Measurements from ENCODE around the gene CEP350. TPM values are rescaled to one million over a fixed set of nuclear protein-coding genes. Genes with fewer than 3 reads are reported as not detected.
A peak's percentile ranks its signal among the peaks of the same experiment; 100 is the strongest.

CEP350 gene
- polyA plus RNA-seq, 3 donors = 6.7 to 19.8 (median 9.0) TPM

DNA sequence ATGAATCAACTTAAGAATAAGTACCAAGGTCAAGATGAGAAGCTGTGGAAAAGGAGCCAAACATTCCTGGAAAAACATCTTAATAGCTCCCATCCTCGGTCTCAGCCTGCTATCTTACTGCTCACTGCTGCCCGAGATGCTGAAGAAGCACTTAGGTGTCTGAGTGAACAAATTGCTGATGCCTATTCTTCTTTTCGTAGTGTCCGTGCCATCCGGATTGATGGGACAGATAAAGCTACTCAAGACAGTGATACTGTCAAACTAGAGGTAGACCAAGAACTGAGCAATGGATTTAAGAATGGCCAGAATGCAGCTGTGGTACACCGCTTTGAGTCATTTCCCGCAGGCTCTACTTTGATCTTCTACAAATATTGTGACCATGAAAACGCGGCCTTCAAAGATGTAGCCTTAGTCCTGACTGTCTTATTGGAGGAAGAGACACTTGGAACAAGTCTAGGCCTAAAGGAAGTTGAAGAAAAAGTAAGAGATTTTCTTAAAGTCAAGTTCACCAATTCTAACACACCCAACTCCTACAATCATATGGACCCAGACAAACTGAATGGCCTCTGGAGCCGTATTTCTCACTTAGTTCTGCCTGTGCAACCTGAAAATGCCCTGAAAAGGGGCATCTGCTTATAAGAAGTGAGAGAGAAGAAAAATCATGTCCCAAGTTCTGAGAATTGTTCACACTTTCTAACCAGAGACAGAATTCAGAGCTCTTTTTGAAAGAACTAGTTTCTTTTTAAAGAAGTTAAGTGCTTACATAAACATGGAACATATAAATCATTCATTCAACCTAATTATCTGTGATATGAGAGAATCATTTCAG is 36.8 kb upstream of the CEP350 start:
- no peak for DNase-seq
- Histone ChIP-seq H3K9me3 (replicated peaks in 1 of 2; ENCODE audit: control insufficient read depth in 1 of 2, insufficient read depth in 1 of 2, low read length in 2 of 2) (no peaks in the 10 kb centered on the region), H3K4me1 (ENCODE audit: control insufficient read depth in 1 of 2, insufficient read depth in 2 of 2, low read length in 2 of 2) (no peaks in the 10 kb centered on the region), H3K27me3 (ENCODE audit: control insufficient read depth in 2 of 2, insufficient read depth in 2 of 2, low read length in 2 of 2) (no peaks in the 10 kb centered on the region), H3K9ac (ENCODE audit: insufficient read depth, low read length, poor library complexity, severe bottlenecking) (no peak overlapping the region), H3K4me2 (replicated peaks; ENCODE audit: extremely low read depth, low read length, poor library complexity, severe bottlenecking) (no peak overlapping the region), H3K79me2 (ENCODE audit: insufficient read depth, low read length) (peaks cover 7% of the 10 kb centered on the region), H3K36me3 (replicated peaks in 1 of 2; ENCODE audit: control insufficient read depth in 1 of 2, insufficient read depth in 2 of 2, low read length in 2 of 2) (peaks cover 81 to 92% of the 10 kb centered on the region in 2 donors), H3K4me3 (replicated peaks in 1 of 3; ENCODE audit: low read depth in 2 of 3, low read length in 3 of 3) (no peak overlapping the region), H2AFZ (ENCODE audit: insufficient read depth, low read depth, low read length, poor library complexity, severe bottlenecking) (no peak overlapping the region), H4K20me1 (ENCODE audit: insufficient read depth, low read length) (peaks cover 11% of the 10 kb centered on the region), H3K27ac (ENCODE audit: low read depth in 1 of 2, low read length in 2 of 2) (no peak overlapping the region)
- Mint-ChIP-seq H3K4me3 (no peak overlapping the region), H3K9me3 (no peaks in the 10 kb centered on the region), H3K27ac (no peak overlapping the region), H3K27me3 (ENCODE audit: low read depth in 3 of 3) (peaks cover 0 to 1% (median 0%) of the 10 kb centered on the region in 3 donors), H3K36me3 (peaks cover 61 to 82% of the 10 kb centered on the region in 2 donors), H3K4me1 (peaks cover under 1% of the 10 kb centered on the region)
- TF ChIP-seq, protein P1, sequence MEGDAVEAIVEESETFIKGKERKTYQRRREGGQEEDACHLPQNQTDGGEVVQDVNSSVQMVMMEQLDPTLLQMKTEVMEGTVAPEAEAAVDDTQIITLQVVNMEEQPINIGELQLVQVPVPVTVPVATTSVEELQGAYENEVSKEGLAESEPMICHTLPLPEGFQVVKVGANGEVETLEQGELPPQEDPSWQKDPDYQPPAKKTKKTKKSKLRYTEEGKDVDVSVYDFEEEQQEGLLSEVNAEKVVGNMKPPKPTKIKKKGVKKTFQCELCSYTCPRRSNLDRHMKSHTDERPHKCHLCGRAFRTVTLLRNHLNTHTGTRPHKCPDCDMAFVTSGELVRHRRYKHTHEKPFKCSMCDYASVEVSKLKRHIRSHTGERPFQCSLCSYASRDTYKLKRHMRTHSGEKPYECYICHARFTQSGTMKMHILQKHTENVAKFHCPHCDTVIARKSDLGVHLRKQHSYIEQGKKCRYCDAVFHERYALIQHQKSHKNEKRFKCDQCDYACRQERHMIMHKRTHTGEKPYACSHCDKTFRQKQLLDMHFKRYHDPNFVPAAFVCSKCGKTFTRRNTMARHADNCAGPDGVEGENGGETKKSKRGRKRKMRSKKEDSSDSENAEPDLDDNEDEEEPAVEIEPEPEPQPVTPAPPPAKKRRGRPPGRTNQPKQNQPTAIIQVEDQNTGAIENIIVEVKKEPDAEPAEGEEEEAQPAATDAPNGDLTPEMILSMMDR (IDR thresholded peaks at IDR 0.05) = no peak
- intact Hi-C loops (cut with micrococcal nuclease) = no loop called here
- 96% methylated on average over 4 of the region's 10 CpGs for WGBS (ENCODE audit: insufficient coverage)

DNA sequence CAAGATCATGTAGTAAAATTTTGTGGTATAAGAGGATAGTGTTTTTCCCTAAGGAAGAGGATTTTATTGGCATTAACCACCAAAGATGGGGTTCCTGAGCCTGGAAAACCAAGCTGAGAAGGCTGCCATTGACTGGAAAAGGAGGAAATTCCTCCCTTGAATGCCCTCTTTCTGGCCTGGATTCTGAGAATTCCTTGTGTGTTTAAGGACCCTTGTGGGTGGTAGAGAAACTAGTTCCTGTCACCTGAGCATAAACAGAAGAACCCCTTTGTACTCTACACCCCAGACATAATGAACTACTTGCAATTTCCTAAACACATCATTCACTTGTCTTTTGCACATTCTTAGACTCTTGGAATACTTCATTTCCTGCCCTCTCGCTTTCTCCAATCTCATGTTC is 33.1 kb upstream of the CEP350 start:
- no peak overlapping the region for H3K4me3 Mint-ChIP-seq
- DNase-seq = no peak
- peaks cover 0 to 4% of the 10 kb centered on the region in 2 donors for H3K4me1 ChIP-seq (ENCODE audit: control insufficient read depth in 1 of 2, insufficient read depth in 2 of 2, low read length in 2 of 2)
- no peaks in the 10 kb centered on the region for H3K9me3 ChIP-seq (replicated peaks in 1 of 2; ENCODE audit: control insufficient read depth in 1 of 2, insufficient read depth in 1 of 2, low read length in 2 of 2)
- no peak overlapping the region for H3K9ac ChIP-seq (ENCODE audit: insufficient read depth, low read length, poor library complexity, severe bottlenecking)
- peaks cover 46 to 56% of the 10 kb centered on the region in 2 donors for H3K36me3 ChIP-seq (replicated peaks in 1 of 2; ENCODE audit: control insufficient read depth in 1 of 2, insufficient read depth in 2 of 2, low read length in 2 of 2)
- H3K4me2 ChIP-seq (replicated peaks; ENCODE audit: extremely low read depth, low read length, poor library complexity, severe bottlenecking) = no peak overlapping the region
- TF ChIP-seq, protein P1 (IDR thresholded peaks at IDR 0.05) = no peak
- H3K79me2 ChIP-seq (ENCODE audit: insufficient read depth, low read length) = no peaks in the 10 kb centered on the region
- peak overlapping the region in 2 of 7 donors; percentile 62 to 63 for H3K27ac Mint-ChIP-seq
- no peaks in the 10 kb centered on the region for H3K27me3 ChIP-seq (ENCODE audit: control insufficient read depth in 2 of 2, insufficient read depth in 2 of 2, low read length in 2 of 2)
- no peak overlapping the region for H3K27ac ChIP-seq (ENCODE audit: low read depth in 1 of 2, low read length in 2 of 2)
- H3K4me3 ChIP-seq (replicated peaks in 1 of 3; ENCODE audit: low read depth in 2 of 3, low read length in 3 of 3) = no peak overlapping the region
- 88% methylated on average over 1 of the region's 1 CpG for WGBS (ENCODE audit: insufficient coverage)
- H3K27me3 Mint-ChIP-seq (ENCODE audit: low read depth in 3 of 3) = no peaks in the 10 kb centered on the region
- H2AFZ ChIP-seq (ENCODE audit: insufficient read depth, low read depth, low read length, poor library complexity, severe bottlenecking) = no peak overlapping the region
- intact Hi-C loops (cut with micrococcal nuclease) = no loop called here
- peaks cover 37 to 53% of the 10 kb centered on the region in 2 donors for H3K36me3 Mint-ChIP-seq
- peaks cover 5% of the 10 kb centered on the region for H3K4me1 Mint-ChIP-seq
- peaks cover 4% of the 10 kb centered on the region for H4K20me1 ChIP-seq (ENCODE audit: insufficient read depth, low read length)
- H3K9me3 Mint-ChIP-seq = no peaks in the 10 kb centered on the region

Measured in CD14-positive monocyte (primary cell).